DMS79 (cell line): Measurements from ENCODE around the gene FOLR2.
"Not testable (repeated sequence)": the region's sequence is repeated elsewhere in the genome, so short reads cannot be mapped to it uniquely, and the experiment has no call there.

Source experiments
- DNase-seq: peaks from one replicate; lab custom pipeline; 2025; lab: John Stamatoyannopoulos, UW

FOLR2 gene

GRCh38 chr11:72240461-72241290 lies 24.1 kb downstream of the FOLR2 start:
- DNase-seq = no peak

GRCh38 chr11:72241291-72241781 lies 24.7 kb downstream of the FOLR2 start:
- DNase-seq = no peak

GRCh38 chr11:72242141-72242540 lies 25.5 kb downstream of the FOLR2 start:
- no peak for DNase-seq

DNA sequence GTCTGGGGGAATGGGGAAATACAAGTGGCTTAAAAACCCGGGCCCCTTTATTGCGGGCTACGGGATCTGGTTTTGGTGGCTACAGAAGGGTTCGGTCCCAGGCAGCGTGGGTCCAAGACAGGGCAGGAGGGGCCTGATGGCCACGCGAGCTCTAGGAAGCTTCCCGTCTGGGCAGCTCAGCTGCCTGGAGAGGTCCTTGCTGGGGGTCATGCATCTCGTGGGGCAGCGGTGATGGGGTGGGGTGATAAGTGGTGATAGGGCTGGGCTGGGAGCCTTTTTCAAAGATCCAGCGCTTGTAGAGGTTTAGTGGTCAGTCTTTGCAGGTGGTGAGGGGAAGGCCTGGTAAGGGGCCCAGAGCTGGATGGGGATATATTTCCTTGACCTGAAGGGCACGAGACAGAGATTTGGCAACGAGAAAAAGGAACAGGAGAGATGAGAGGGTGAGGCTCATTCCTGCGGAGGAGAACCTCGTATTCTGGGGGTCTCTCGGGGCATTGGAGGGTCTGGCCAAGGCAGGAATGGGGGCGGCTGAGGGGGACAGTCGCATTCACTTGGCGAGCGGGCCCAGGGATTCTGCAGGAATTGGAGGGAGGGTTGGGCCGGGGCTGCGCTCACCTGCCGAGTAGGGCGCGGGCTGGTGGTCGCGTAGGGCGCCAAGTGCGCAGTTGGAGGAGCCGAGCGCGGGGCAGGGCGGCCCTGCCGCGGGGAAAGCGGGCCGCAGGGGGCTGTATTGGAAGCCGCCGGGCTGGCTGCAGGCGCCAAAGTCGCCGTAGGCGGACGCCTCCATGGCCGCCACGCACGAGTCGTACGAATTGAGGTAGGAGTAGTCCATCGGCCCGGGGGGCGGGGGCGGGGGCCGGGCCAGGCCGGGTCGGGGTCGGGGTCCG lies 26.8 kb downstream of the FOLR2 start:
- DNase-seq = no peak

- DNase-seq = no peak
Observed at GRCh38 chr11:72244060-72244360, 27.4 kb downstream of the FOLR2 start, which contains the start of gene PHOX2A. PHOX2A (minus strand) TSS chr11:72244176; CDS start chr11:72244004, 172 bp downstream.

- no peak for DNase-seq
Observed at GRCh38 chr11:72244361-72245262, 28.0 kb downstream of the FOLR2 start.

GRCh38 chr11:72245263-72245816 lies 28.7 kb downstream of the FOLR2 start:
- no peak for DNase-seq

DNA sequence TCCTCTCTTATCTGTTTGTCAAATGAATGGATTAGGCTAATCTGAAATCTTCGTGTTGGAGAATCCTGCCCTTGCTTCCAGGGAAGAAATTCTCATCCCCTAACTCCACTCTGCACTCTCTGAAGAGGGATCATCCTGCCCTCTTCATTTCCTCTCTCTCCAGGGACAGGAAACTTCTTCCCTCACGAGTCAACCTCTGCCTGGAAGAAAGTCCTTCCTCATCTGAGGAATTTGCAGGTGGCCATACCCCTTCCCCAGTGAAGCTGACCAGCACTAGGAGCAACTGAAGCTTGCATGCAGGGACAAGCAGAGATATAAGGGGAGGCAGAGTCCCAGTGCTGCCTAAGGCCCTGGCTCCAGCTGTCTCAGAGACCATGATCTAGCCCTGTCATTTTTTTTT lies 31.0 kb downstream of the FOLR2 start:
- DNase-seq = no peak

DNA sequence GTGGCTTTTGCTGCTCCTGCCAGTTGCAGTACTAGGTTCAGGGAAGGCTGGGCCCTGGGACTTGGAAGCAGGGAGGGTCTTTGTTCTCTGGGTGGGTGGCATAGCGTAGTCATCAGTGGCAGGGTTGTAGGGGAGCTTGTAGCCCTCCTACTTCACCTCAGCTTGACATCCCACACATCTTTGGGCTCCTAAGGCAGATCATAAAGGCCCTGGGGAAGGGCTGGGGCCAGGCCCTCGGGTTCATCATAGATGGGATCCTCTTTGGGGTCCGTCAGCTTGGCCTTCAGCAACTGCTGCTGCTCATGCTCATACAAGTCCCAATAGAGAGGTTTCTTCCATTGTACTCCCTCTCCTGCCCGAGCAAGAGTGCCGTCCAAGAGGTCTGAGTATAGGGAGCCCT lies 33.4 kb downstream of the FOLR2 start:
- DNase-seq = no peak

DNA sequence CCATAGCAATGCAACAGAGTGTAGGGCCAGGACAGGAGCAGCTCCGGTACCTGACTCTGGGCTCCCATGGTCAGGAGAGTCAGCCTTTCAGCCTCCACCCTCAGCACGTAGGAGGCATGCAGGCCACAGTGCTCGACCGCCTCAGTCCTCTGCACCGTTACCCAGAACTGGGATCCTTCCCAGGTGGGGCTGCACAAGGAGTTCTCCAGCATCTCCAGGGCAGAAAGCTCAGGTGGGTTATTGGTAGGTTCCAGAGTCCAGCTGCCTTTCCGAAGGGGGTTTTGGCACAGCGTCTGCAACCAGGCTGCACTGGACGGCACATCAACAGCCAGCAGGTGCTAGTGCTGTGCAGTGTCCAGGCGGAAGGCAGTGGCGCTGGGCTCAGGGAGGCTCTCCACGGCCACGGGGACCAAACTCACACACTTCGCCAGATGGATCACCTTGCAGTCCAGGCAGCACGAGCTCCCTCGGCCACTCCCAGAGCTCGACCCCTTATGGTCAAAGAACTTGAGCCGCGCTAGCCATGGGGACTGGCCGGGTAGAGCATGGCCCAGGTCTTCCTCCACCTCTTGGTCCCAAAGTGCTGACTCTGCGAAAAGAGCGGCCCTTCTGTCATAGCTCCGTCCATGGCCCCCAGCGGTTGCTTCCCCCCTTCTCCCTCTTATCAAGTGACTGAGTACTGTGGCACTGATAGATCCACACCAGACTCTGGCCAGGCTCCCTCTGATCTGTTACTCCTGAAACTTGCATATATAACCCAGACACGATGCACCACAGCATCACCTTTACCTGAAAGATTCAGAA lies 34.3 kb downstream of the FOLR2 start:
- no peak for DNase-seq

- DNase-seq = no peak
Observed at GRCh38 chr11:72251614-72252013, 35.0 kb downstream of the FOLR2 start.

GRCh38 chr11:72253392-72253791 lies 36.8 kb downstream of the FOLR2 start:
- no peak for DNase-seq

DNA sequence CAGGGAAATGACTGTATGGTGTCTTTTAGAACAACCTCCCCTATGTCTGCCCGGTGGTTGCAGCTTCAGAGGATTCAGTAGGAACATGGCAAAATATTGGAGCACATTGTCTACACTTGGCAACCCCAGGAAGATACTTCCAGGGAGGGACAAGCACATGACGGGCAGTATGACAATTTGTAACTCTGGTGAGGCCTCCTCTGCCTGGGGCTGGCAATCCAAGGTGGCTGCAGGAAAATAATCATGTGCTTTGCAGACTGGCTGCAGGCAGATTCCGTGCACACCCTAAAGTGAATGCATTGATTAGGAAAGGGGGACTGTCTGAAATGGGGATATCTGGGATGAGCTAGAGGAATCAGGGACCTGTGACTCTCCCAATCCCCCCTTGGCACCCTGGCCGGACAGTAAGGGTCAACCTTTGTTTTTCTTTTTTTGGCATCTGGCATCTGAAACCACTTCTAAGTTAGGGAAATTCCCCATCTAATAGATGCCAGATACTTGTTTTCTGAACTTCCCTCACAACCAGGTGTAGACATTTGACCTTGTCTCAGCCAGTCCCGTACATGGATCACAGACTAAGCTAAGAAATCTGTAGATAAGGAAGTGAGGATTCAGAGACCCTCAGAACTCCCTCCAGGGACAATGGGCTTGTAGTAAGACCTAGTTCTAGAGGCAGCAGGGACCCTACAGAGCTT lies 37.9 kb downstream of the FOLR2 start:
- DNase-seq = no peak

DNA sequence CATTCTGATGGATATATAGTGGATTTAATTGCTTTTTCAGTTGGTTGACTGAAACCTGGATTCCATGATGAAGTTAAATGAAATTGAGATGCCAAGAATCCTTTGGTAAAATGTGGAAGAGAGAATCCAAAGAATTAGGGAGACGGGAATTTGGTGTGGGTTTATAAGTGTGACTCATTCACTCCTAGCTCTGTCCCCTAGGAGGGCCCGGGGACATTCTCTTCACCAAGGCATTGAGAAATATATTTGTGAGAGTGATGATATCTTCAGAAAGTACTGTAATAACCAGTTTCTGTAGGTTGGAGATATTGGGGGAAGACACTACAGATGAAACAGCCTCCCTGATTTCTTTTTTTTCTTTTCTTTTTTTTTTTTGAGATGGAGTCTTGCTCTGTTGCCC lies 41.0 kb downstream of the FOLR2 start:
- no peak for DNase-seq

DNA sequence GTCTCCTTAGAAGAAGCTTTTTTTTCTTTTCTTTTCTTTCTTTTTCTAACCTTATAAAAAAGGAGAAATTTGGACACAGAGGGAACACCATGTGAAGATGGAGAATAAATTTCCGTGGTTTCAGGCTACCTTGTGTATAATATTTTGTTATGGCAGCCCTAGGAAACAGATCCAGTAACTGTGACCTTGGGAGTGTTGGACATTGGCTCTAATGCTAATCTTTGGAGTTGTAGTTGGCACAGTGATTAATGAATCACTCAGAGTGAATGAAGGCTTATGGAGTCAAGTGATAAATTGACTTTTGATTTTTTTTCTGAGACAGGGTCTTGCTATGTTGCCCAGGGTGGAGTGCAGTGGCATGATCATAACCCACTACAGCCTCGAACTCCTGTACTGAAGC lies 42.9 kb downstream of the FOLR2 start:
- no peak for DNase-seq

DNA sequence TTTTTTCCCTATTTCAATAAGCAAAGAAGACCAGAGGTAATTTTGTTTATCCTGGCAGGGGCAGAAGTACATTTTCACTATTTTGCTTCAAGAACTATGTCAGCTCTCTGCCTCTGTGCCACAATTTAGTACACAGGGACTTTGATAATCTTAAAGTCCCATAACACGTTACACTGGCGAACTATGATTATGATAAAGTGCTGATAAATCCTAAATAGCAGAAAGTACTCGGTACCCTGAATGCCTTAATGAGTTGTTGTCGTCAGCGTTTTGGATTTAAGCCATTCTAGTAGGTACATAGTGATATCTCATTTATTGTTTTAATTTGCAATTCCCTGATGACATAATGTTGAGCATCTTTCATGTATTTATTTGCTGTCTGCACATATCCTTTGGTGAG lies 44.0 kb downstream of the FOLR2 start:
- no peak for DNase-seq

DNA sequence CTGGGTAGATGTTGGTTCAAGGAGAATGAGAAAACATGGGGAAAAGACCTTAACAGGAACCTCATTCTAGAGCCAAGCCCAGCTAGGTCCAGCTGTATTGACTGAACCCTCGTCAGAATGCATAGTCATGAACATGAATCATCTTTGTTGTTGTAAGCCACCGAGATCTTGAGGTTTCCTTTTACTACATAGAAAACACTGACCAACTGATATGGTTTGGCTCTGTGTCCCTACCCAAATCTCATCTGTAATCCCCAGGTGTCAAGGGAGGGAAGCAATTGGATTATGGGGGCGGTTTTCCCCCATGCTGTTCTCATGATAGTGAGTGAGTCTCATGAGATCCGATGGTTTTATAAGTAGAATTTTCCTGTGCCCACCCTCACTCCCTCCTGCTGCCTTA lies 46.8 kb downstream of the FOLR2 start:
- no peak for DNase-seq

- DNase-seq = no peak
Observed at GRCh38 chr11:72265951-72266350, 49.4 kb downstream of the FOLR2 start.

- not testable (repeated sequence) for DNase-seq
Observed at GRCh38 chr11:72266960-72267359, 50.4 kb downstream of the FOLR2 start.

GRCh38 chr11:72267956-72268617 lies 51.5 kb downstream of the FOLR2 start:
- no peak for DNase-seq
